ENCODE measurements around the gene VPS13D. TPM values are rescaled to one million over a fixed set of nuclear protein-coding genes. Genes with fewer than 3 reads are reported as not detected.

Gene VPS13D
- total RNA-seq, 4 donors from 2014 or later, result 77.5 to 142 (median 94.4) TPM

DNA sequence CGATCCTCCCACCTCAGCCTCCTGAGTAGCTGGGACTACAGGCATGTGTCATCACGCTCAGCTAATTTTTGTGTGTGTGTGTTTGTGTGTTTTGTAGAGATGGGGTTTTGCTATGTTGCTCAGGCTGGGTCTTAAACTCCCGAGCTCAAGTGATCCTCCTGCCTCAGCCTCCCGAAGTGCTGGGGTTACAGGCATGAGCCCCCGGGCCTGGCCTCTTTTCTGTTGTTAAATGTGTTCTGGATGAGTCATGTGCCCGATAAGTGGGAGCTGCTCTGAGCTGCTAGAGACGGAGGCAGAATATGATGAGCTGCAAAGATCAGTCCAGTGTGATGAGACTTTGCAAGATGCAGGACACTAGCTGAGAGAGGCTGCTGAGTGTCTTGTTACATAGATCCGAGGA is 75.5 kb downstream of the VPS13D start:
- TF ChIP-seq, protein P1, sequence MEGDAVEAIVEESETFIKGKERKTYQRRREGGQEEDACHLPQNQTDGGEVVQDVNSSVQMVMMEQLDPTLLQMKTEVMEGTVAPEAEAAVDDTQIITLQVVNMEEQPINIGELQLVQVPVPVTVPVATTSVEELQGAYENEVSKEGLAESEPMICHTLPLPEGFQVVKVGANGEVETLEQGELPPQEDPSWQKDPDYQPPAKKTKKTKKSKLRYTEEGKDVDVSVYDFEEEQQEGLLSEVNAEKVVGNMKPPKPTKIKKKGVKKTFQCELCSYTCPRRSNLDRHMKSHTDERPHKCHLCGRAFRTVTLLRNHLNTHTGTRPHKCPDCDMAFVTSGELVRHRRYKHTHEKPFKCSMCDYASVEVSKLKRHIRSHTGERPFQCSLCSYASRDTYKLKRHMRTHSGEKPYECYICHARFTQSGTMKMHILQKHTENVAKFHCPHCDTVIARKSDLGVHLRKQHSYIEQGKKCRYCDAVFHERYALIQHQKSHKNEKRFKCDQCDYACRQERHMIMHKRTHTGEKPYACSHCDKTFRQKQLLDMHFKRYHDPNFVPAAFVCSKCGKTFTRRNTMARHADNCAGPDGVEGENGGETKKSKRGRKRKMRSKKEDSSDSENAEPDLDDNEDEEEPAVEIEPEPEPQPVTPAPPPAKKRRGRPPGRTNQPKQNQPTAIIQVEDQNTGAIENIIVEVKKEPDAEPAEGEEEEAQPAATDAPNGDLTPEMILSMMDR (IDR thresholded peaks at IDR 0.05; ENCODE audit: low read depth), result no peak

DNA sequence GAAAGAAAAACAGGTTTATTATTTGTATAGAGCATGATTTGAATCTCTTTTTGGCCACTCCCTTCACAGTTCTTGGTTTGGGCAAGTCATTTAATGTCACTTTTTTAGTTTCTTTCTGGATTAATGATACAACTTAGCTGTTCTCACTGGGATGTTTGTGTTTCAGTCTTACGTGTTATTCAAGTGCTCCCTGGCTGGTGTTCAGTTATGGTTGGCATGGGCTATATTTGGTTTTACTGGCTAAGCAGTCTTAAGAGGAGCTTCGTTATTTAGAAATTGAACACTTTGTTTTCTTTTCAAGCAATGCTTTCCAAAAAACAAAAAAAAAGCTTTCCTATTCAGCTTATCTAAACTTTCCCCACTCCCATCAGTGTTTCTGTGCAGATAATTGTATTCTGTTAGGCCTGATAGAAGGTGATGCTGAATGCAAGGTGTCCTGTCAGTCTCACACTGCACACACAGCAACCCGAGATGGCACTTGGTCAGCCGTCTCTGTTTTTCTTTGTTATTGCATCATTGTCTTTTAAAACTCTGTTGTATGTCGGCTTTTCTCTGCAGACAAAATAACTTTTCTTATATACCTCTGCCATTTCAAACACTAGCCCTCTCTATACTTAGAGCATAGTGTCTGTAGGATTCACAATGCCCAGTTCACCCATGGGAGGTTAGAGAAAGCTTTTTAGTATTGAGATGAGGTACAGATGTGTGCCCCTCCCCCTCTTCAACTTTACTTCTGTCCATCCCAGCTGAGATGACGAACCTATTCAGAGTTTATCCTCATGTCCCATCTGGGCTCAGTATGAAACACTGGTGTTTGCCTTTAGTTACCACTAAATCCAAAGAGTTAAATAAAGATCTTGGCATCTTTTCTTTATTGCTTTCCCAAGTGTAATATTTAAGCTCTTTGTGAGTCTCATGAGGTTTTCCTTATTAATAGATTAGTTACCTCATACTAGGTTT is 80.2 kb downstream of the VPS13D start:
- TF ChIP-seq, protein P1 (IDR thresholded peaks at IDR 0.05; ENCODE audit: low read depth), result no peak

DNA sequence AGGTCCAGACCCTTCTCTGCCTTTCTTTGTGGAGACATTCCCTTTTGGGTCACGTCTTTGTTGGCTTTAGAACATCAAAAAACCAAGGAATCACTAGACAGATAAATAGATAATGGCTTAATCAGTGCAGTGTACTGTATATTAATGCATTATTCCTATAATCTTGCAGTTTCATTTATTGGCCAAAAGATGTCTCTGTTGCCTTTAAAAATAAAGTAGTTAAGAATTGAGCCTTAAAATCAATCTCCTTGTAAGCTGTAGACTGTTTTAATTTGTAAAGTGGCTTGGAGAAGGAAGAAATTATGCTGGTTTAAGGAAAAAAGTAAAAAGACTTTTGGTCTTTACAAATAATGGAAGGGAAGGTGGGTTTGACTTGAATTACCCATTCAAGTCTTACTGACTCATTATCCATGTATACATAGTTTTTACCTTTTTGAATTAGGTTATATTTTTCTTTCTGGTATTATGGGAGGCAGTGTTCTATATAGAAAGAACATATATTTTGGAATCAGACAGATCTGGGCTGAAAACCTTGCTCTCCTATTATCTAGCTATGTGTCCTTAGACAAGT is 84.6 kb downstream of the VPS13D start:
- TF ChIP-seq, protein P1 (IDR thresholded peaks at IDR 0.05; ENCODE audit: low read depth), result no peak

DNA sequence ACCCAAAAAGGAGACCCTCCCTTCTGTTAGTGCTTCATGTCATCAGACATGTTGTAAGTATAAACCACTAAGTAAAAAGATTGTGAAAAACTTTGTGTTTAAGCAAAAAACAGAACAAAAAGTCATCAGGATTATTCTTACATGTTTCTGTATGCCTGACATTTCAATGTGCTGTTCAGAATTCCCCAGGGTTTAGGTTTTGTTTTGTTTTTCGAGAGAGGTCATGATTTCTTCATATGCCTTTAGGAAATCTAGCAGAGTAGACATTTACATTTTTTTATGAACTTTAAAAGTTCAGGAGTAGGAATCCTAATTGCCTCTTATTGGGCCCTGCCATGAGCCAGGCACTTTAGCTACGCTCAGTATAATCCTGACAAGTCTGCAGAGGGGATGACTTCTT is 85.3 kb downstream of the VPS13D start:
- TF ChIP-seq, protein P1 (IDR thresholded peaks at IDR 0.05; ENCODE audit: low read depth), result no peak

DNA sequence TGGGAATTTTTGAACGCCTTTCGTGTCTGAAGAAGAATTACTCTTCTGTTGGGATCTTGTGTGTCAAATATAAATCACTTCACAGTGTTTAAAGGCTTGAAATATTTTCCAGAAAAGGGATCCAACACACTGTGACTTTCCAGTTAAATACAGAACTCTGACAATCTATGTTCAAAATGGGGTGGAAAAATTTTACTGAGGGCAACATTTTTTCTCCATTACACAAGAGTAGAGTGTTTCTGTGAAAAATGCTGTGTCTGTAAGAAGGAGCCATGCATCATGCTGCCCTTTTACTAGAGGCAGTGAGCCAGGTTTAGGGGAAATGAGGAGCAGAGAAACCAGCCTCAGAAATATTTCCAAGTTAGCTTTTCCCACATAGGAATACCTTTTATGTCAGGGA is 86.5 kb downstream of the VPS13D start:
- TF ChIP-seq, protein P1 (IDR thresholded peaks at IDR 0.05; ENCODE audit: low read depth), result no peak

DNA sequence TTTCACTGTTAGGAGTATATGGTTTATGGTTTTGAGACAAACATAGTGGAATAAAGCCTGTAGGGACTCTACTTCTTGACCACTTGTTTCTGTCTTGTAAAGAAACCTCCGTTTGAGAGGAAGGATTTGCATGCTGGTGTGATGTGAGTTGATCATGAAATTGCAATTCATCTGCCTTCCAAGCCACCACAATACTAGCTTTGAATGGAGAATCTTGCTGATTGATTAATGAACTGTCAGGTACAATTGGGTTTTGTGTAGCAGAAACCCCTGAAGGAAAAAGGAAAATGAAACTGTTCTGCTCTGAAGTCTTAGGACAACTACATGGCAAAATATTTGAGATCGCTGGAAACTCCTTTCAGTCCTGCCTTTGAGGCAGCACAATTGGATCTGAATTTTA is 90.7 kb downstream of the VPS13D start:
- TF ChIP-seq, protein P1 (IDR thresholded peaks at IDR 0.05; ENCODE audit: low read depth), result no peak

DNA sequence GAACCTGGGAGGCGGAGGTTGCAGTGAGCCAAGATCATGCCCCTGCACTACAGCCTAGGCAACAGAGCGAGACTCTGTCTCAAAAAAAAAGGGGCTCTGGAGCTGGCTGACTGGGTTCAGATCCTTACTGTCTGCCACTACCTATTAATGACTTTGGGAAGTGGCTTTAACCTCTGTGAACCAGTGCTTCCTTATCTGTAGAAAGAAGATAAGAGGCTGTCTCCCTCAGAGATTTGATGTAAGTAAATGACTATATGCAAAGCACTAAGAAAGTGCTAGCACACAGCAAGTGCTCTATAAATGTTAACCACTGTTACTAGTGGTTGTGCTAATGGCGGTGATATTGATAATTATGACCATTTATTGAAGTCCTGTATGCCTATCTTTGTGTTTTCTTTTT is 94.6 kb downstream of the VPS13D start:
- TF ChIP-seq, protein P1 (IDR thresholded peaks at IDR 0.05; ENCODE audit: low read depth), result no peak

Measured in subcutaneous adipose tissue (tissue), 4 donors.